Lower lobe of right lung (tissue), 2 donors: ENCODE results near the gene SLC6A3. TPM values are rescaled to one million over a fixed set of nuclear protein-coding genes. Genes with fewer than 3 reads are reported as not detected.

ENCODE experiments used
- ATAC-seq, 2 donors: fragments of 200-7000 bp; cut with Tn5 transposase; one replicate each; pipeline ENCODE4 v1.9.1; 2020 to 2022; ENCODE audit warnings: mild to moderate bottlenecking in 2 of 2, moderate library complexity in 2 of 2
- DNase-seq: peaks from one replicate; pipeline ENCODE4 v3.0.0-alpha.2; 2020
- H3K27ac ChIP-seq: fragments of 200-600 bp; one replicate; pipeline ENCODE4 v1.8.0; 2022
- H3K27me3 ChIP-seq: fragments of 200-600 bp; one replicate; pipeline ENCODE4 v1.8.0; 2022; ENCODE audit warnings: low read depth
- H3K36me3 ChIP-seq: fragments of 200-600 bp; one replicate; pipeline ENCODE4 v1.8.0; 2022; ENCODE audit warnings: mild to moderate bottlenecking
- H3K4me1 ChIP-seq: fragments of 200-600 bp; one replicate; pipeline ENCODE4 v1.8.0; 2022
- H3K4me3 ChIP-seq: fragments of 200-600 bp; one replicate; pipeline ENCODE4 v1.8.0; 2022; ENCODE audit warnings: mild to moderate bottlenecking
- H3K9me3 ChIP-seq: fragments of 200-600 bp; one replicate; pipeline ENCODE4 v1.8.0; 2022
- CTCF ChIP-seq: fragments of 200-600 bp; IDR thresholded peaks from one replicate; pipeline ENCODE4 v1.8.0; 2022; ENCODE audit warnings: antibody characterized with exemption, mild to moderate bottlenecking
- intact Hi-C: fragments of 100-400 bp; cut with DNase I; formaldehyde crosslinking; loops from one replicate; pipeline ENCODE4 v1.11.0; 2022
- total RNA-seq: library from RNA; stranded (reverse); fragmentation: NEBNext Ultra II Directional; extraction: Animal tissue kit (Norgen Biotek cat#: 25700); gene quantifications from one replicate; pipeline ENCODE4 v1.2.1, GENCODE V29; 2021
- donor health status: DM: no; HTN: yes; CAD: no; lungs with severe emphysema.

The SLC6A3 gene
- total RNA-seq, 1 donor from 2014 or later, result 0.12 TPM

GRCh38 chr5:1431021-1431811, 14.0 kb downstream of the SLC6A3 start:
- H3K36me3 ChIP-seq, result no peaks in the 10 kb centered on the region
- no peak for TF ChIP-seq CTCF
- DNase-seq, result peak; percentile 40
- ATAC-seq, result peak in 1 of 2 donors; percentile 43
- H3K4me1 ChIP-seq, result no peaks in the 10 kb centered on the region
- H3K9me3 ChIP-seq, result peaks cover 20% of the 10 kb centered on the region
- H3K27me3 ChIP-seq, result no peaks in the 10 kb centered on the region
- intact Hi-C loops, result no loop called here
- H3K4me3 ChIP-seq, result no peak overlapping the region
- H3K27ac ChIP-seq, result no peak overlapping the region

- no peak for ATAC-seq
- DNase-seq, result peak; percentile 32
- Histone ChIP-seq H3K27me3 (no peaks in the 10 kb centered on the region), H3K36me3 (no peaks in the 10 kb centered on the region), H3K9me3 (peaks cover 20% of the 10 kb centered on the region), H3K4me3 (no peak overlapping the region), H3K27ac (no peak overlapping the region), H3K4me1 (no peaks in the 10 kb centered on the region)
- TF ChIP-seq CTCF, result no peak
- intact Hi-C loops, result no loop called here
Measured at GRCh38 chr5:1430121-1430795, 15.0 kb downstream of the SLC6A3 start.

- TF ChIP-seq CTCF, result no peak
- Histone ChIP-seq H3K27me3 (no peaks in the 10 kb centered on the region), H3K9me3 (peaks cover 20% of the 10 kb centered on the region), H3K27ac (no peak overlapping the region), H3K36me3 (no peaks in the 10 kb centered on the region), H3K4me3 (no peak overlapping the region), H3K4me1 (no peaks in the 10 kb centered on the region)
- intact Hi-C loops, result no loop called here
- ATAC-seq, result no peak
- no peak for DNase-seq
Measured at GRCh38 chr5:1429496-1429895, 15.7 kb downstream of the SLC6A3 start.

DNA sequence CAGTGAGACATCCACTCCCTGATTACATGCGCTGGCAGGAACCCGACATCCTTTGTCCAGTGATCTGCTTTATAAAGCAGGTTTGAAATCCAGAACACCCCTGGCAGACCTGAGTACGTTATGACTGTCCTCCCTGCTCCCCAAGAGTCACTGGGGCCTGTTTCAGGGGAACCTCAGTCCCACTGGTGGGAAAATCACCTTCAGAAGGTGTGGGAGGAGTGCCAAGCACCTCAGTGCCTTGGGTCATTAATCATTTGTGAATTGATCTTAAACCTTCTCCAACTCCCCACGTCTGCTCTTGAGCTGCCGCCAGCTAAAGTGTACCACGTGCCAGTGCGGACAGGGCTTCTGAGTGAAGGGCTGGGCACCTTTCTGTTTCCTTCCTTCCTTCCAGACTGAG, 16.2 kb downstream of the SLC6A3 start:
- Histone ChIP-seq H3K4me3 (no peak overlapping the region), H3K27ac (no peak overlapping the region), H3K27me3 (no peaks in the 10 kb centered on the region), H3K36me3 (no peaks in the 10 kb centered on the region), H3K4me1 (no peaks in the 10 kb centered on the region), H3K9me3 (peaks cover 20% of the 10 kb centered on the region)
- ATAC-seq (no peak), DNase-seq (no peak)
- intact Hi-C loops, result no loop called here
- TF ChIP-seq CTCF, result no peak

- H3K27ac ChIP-seq, result no peak overlapping the region
- ATAC-seq, result no peak
- no peak for DNase-seq
- no peaks in the 10 kb centered on the region for H3K4me1 ChIP-seq
- H3K9me3 ChIP-seq, result peaks cover 20% of the 10 kb centered on the region
- intact Hi-C loops, result no loop called here
- H3K4me3 ChIP-seq, result no peak overlapping the region
- H3K36me3 ChIP-seq, result no peaks in the 10 kb centered on the region
- H3K27me3 ChIP-seq, result no peaks in the 10 kb centered on the region
- no peak for TF ChIP-seq CTCF
Measured at GRCh38 chr5:1428107-1428506, 17.1 kb downstream of the SLC6A3 start.
